Central memory CD8-positive, alpha-beta T cell (primary cell): ENCODE measurements around the gene CLEC16A.
A peak's percentile ranks its signal among the peaks of the same experiment; 100 is the strongest.
"Not testable (repeated sequence)": the region's sequence is repeated elsewhere in the genome, so short reads cannot be mapped to it uniquely, and the experiment has no call there.

Source experiments
- ATAC-seq: fragments of 150-1000 bp; cut with Tn5 transposase; replicated peaks from 2 replicates; pipeline ENCODE4 v1.10.0; 2022; ENCODE audit warnings: mild to moderate bottlenecking, moderate FRiP score, moderate number of reproducible peaks; ENCODE audit not compliant: poor library complexity, severe bottlenecking; ENCODE audit errors: extremely low read depth
- DNase-seq, 2 donors: peaks; one replicate each; pipeline ENCODE4 v3.0.0; 2021; ENCODE audit warnings: low spot score in 2 of 2
- H3K27ac Mint-ChIP-seq: one replicate; pipeline ENCODE4 v1.8.0; 2022; ENCODE audit warnings: low read depth, mild to moderate bottlenecking, moderate library complexity, mixed read lengths
- H3K27me3 Mint-ChIP-seq: one replicate; pipeline ENCODE4 v1.8.0; 2022; ENCODE audit warnings: mixed read lengths
- H3K36me3 Mint-ChIP-seq: one replicate; pipeline ENCODE4 v1.8.0; 2022; ENCODE audit warnings: mild to moderate bottlenecking, moderate library complexity, mixed read lengths; ENCODE audit not compliant: insufficient read depth
- H3K4me1 Mint-ChIP-seq: one replicate; pipeline ENCODE4 v1.8.0; 2022; ENCODE audit warnings: mixed read lengths
- H3K4me3 Mint-ChIP-seq: one replicate; pipeline ENCODE4 v1.8.0; 2022; ENCODE audit warnings: mild to moderate bottlenecking, moderate library complexity, mixed read lengths
- H3K9me3 Mint-ChIP-seq: one replicate; pipeline ENCODE4 v1.8.0; 2022; ENCODE audit warnings: mixed read lengths

Gene CLEC16A

DNA sequence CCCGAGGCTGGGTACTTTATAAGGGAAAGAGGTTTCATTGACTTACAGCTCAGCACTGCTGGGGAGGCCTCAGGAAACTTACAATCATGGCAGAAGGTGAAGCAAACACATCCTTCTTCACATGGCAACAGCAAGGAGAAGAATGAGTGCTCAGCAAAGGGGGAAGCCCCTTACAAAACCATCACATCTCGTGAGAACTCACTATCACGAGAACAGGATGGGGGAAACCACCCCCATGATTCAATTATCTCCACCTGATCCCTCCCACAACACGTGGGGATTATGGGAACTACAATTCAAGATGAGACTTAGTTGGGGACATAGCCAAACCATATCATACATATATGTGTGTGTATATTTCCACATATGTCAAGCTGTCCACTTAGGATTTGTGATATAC, 22.2 kb downstream of the CLEC16A start:
- not testable (repeated sequence) for DNase-seq, H3K4me3 Mint-ChIP-seq

DNA sequence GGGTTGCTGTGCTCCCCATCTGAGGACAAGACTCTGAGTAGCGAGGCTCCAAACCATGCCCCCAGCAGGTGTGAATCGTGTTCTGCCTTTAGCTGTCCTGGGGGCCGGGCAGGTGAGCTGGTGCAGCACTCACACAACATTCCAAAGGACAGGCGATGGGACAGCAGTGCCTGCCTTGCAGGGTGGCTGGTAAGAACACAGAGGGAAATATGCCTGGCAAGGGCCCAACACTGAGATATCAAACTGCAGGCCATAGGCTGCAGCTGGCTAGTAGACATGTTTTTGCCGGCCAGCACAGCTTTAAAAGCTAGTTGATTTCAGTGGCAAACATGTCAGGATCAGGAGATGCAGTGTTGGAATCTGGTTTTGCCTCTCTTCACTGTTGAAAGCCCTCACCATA, 23.6 kb downstream of the CLEC16A start:
- Mint-ChIP-seq H3K4me3 (no peak overlapping the region), H3K27ac (no peak overlapping the region), H3K27me3 (no peaks in the 10 kb centered on the region), H3K9me3 (no peaks in the 10 kb centered on the region), H3K36me3 (peaks cover 16% of the 10 kb centered on the region), H3K4me1 (peaks cover 23% of the 10 kb centered on the region)
- ATAC-seq = no peak
- DNase-seq = no peak

More for the DNA sequence above, 22.2 kb downstream of the CLEC16A start:
- not testable (repeated sequence) for H3K9me3 Mint-ChIP-seq, H3K27me3 Mint-ChIP-seq, H3K27ac Mint-ChIP-seq, ATAC-seq
- Mint-ChIP-seq H3K36me3 (peaks cover 21% of the 10 kb centered on the region), H3K4me1 (peaks cover 23% of the 10 kb centered on the region)

DNA sequence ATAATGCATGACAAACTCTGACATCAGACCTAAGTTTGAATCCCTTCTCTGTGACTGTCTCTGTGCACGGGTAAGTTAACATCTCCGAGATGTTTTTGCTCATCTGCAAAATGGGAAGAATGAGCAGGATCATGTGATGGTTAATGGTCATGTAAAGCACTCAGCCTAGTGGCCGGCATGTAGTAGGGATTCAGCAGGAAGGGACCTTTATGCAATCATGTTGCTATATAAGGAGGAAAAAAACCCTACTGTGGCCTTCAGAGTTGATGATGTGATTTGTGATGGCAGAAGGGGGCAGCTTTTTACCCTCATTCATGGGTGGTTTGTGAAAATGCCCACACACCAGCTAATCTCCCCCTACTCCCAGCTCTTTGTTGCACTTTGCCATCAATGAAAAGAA, 24.1 kb downstream of the CLEC16A start:
- no peaks in the 10 kb centered on the region for H3K27me3 Mint-ChIP-seq
- ATAC-seq = no peak
- H3K27ac Mint-ChIP-seq = no peak overlapping the region
- H3K4me1 Mint-ChIP-seq = peaks cover 23% of the 10 kb centered on the region
- H3K36me3 Mint-ChIP-seq = peaks cover 16% of the 10 kb centered on the region
- no peak for DNase-seq
- H3K4me3 Mint-ChIP-seq = no peak overlapping the region
- H3K9me3 Mint-ChIP-seq = no peaks in the 10 kb centered on the region

DNA sequence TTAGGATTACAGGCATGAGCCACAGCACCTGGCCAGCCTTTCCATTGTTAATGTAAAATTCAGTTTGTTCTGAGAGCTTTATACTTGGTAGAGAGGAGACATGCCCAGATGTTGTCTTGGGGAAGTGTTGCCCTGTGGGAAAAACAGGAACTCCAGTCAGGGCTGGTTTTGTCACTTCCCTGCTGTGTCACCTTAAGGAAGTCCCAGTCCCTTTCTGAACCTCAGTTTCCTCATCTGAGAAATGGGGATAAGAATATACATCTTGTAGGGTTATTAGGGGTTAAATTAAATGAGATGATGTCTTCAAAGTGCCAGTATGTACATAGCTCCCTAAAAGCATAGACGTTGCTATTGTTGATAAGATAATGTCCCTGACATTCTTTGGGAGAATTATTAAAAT, 25.3 kb downstream of the CLEC16A start:
- ATAC-seq (no peak), DNase-seq (no peak)
- no peaks in the 10 kb centered on the region for H3K27me3 Mint-ChIP-seq
- H3K9me3 Mint-ChIP-seq = no peaks in the 10 kb centered on the region
- H3K27ac Mint-ChIP-seq = no peak overlapping the region
- H3K4me3 Mint-ChIP-seq = no peak overlapping the region
- H3K4me1 Mint-ChIP-seq = peaks cover 15% of the 10 kb centered on the region
- H3K36me3 Mint-ChIP-seq = peaks cover 10% of the 10 kb centered on the region

DNA sequence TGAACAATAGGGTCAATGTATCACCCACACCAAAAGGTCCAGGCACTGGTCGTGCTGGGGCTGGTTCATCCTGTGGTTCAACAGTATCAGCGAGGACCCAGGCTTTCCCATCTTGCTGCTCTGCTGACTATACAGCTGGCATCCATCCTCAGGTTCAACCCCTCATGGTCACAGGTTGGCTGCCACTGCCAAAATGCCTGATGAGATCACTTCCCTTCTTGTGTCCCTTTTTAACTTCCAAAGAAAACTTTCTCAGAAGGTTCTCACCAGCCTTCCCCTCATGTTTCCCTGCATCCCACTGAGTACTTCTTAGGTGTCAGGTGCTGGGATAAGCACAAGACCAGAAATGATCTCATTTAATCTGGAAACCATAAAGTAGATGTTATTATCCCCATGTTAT, 25.7 kb downstream of the CLEC16A start:
- Mint-ChIP-seq H3K36me3 (peaks cover 13% of the 10 kb centered on the region), H3K27me3 (no peaks in the 10 kb centered on the region), H3K27ac (no peak overlapping the region), H3K9me3 (no peaks in the 10 kb centered on the region), H3K4me3 (no peak overlapping the region), H3K4me1 (peaks cover 11% of the 10 kb centered on the region)
- no peak for ATAC-seq
- DNase-seq = no peak

DNA sequence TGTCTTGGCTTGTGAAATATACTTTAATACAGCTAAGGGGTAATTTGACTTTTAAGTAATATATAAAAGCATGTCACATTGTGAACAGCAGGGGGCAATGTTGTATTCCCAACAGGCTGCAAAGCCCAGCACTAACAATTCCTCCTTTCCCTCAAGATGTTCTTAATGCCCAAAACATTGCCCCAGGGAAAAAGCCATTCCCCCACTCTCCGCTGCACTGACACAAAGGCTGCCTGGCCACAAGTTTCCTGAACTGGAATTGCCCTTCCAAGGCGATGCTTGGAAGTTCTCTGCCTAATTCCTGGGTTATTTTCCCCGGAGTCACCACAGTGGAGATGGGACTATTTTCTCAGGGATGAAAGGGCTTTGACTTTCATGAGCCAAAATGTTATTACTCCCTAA, 27.2 kb downstream of the CLEC16A start:
- ATAC-seq = no peak
- no peak overlapping the region for H3K27ac Mint-ChIP-seq

DNA sequence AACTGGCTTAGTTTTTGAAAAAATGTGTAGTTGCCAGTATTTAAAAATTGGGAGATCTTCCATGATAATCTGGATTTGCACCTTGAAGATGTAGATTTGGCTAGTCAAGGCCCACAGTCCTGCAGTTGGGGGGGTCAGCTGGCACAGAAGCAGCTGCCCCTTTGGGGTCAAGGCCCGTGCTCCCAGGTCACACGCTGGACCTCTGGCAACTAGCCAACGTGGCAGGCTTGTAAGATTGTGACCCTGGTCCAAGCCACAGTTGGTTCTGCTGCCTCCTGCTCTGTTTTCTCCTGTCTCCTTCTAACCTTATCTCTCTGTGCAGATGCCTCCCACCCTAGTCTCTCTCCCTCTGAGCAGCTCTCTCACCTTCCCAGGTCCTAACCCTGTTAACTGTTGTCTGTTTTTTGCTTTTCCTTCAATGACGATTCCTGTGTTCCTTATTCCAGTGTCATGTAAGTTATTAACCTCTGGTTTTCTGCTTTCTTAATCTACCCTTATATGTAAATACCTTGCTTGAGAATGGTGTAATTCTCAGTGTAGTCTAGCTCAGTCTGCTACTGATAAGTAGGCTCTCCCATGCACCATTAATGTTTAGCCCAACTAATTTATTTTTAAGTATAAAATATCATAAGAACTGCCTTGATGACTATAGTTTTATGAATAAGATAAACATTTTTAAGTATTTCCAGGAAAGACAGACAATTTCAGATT, 27.9 kb downstream of the CLEC16A start:
- no peak overlapping the region for H3K4me3 Mint-ChIP-seq
- no peaks in the 10 kb centered on the region for H3K4me1 Mint-ChIP-seq
- H3K27ac Mint-ChIP-seq = no peak overlapping the region
- H3K36me3 Mint-ChIP-seq = peaks cover 14% of the 10 kb centered on the region
- no peaks in the 10 kb centered on the region for H3K9me3 Mint-ChIP-seq
- H3K27me3 Mint-ChIP-seq = no peaks in the 10 kb centered on the region
- ATAC-seq (no peak), DNase-seq (no peak)

More for the DNA sequence above, 27.2 kb downstream of the CLEC16A start:
- Mint-ChIP-seq H3K36me3 (peaks cover 13% of the 10 kb centered on the region), H3K4me1 (no peaks in the 10 kb centered on the region), H3K27me3 (no peaks in the 10 kb centered on the region), H3K4me3 (no peak overlapping the region), H3K9me3 (no peaks in the 10 kb centered on the region)
- no peak for DNase-seq

DNA sequence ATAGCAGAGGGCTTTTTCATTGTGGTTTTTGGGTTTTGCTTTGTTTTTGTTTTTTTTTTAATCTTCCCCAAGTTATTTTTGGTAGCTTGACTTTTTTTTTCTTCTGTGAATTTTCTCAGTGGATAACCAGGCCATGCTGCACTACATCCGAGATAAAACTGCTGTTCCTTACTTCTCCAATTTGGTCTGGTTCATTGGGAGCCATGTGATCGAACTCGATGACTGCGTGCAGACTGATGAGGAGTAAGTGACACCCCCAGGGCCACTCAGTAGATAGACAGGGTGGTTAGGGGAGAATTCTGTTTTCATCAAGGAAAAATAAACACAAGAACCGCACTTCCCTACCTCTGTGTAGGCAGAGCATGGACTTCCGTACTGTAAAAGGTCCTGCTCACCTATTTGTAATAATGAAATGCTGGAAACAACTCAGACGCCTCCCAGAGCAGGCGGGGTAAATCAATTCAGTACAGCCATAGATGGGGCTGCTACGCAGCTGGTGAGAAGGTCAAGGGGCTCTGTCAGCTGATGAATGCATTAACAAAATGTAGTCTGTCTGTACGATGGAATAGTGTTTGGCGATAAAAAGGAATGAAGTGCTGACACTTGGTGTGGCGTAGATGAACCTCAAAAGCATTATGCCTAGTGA, 28.6 kb downstream of the CLEC16A start:
- Mint-ChIP-seq H3K27me3 (no peaks in the 10 kb centered on the region), H3K4me3 (no peak overlapping the region), H3K4me1 (no peaks in the 10 kb centered on the region), H3K9me3 (no peaks in the 10 kb centered on the region), H3K36me3 (peaks cover 16% of the 10 kb centered on the region), H3K27ac (no peak overlapping the region)
- ATAC-seq (no peak), DNase-seq (no peak)

DNA sequence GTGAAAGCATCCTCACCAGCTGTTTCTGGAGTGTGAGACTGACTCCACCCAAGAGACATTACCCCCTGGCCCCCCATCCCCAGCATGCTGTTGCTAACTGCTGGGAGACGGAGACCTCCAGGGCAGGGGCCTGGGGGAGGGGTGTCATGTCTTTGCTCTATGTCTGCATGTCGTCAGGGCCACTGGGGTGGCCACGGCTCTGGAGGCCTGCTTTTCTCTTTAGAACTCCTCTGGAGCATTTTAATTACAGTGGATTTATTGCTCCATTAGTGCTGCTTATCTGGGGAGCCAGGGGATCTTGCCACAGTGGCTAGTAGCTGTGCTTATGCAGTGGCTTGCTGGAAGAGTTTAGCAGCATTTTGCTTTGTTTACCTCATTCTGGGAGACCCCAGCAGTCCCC, 32.3 kb downstream of the CLEC16A start:
- ATAC-seq (no peak), DNase-seq (no peak)
- no peak overlapping the region for H3K4me3 Mint-ChIP-seq
- no peaks in the 10 kb centered on the region for H3K9me3 Mint-ChIP-seq
- H3K27me3 Mint-ChIP-seq = no peaks in the 10 kb centered on the region
- H3K4me1 Mint-ChIP-seq = no peaks in the 10 kb centered on the region
- H3K27ac Mint-ChIP-seq = no peak overlapping the region
- peaks cover 14% of the 10 kb centered on the region for H3K36me3 Mint-ChIP-seq

DNA sequence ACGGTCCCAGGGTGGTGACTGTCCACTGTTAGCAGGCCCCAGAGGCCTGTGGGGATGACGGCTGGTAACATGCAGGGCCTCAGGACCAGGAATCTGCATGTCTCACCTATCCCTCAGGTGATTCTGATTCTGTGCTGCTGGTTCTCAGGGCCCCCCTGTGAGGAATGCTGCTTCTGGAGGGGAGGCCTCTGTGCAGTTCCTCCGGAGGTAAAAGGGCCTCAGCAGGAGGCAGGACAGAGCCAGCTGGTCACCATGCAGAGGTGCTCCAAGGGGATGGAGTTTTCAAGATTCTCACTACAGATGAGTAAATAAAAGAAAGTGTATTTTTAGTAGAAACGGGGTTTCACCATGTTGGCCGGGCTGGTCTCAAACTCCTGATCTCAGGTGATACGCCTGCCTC, 33.8 kb downstream of the CLEC16A start:
- Mint-ChIP-seq H3K4me3 (no peak overlapping the region), H3K27ac (peak overlapping the region; percentile 22), H3K9me3 (no peaks in the 10 kb centered on the region), H3K36me3 (peaks cover 13% of the 10 kb centered on the region), H3K4me1 (no peaks in the 10 kb centered on the region), H3K27me3 (no peaks in the 10 kb centered on the region)
- no peak for DNase-seq
- ATAC-seq = no peak

DNA sequence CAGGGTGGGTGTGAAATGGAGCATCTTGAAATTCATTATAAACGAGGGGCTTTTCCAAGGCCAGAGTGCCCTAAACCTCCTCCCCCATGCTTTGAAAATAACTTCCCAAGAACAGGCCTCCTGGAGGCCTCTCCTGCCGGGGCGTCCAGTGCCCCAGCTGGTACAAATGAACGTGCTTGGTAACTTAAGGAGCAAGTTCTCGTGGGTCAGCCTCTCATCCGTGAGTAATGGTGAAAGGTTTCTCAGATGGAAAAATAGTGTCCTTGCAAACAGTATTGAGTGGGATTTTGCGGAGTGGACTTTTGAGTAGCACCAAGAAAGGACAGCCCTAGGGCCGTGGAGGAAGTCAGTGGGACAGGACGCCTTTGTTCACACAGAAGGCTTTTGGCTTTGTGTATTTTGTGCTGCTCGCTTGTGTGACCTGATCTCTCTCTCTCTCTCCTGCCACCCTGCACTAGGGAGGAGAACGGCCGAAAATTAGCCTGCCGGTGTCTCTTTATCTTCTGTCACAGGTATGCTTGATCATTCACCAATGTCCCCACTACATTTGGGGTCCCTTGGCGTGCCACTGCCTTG, 34.6 kb downstream of the CLEC16A start:
- Mint-ChIP-seq H3K9me3 (no peaks in the 10 kb centered on the region), H3K27me3 (no peaks in the 10 kb centered on the region), H3K36me3 (peaks cover 13% of the 10 kb centered on the region), H3K4me3 (no peak overlapping the region), H3K4me1 (no peaks in the 10 kb centered on the region), H3K27ac (peak overlapping the region; percentile 22)
- DNase-seq (no peak), ATAC-seq (no peak)

DNA sequence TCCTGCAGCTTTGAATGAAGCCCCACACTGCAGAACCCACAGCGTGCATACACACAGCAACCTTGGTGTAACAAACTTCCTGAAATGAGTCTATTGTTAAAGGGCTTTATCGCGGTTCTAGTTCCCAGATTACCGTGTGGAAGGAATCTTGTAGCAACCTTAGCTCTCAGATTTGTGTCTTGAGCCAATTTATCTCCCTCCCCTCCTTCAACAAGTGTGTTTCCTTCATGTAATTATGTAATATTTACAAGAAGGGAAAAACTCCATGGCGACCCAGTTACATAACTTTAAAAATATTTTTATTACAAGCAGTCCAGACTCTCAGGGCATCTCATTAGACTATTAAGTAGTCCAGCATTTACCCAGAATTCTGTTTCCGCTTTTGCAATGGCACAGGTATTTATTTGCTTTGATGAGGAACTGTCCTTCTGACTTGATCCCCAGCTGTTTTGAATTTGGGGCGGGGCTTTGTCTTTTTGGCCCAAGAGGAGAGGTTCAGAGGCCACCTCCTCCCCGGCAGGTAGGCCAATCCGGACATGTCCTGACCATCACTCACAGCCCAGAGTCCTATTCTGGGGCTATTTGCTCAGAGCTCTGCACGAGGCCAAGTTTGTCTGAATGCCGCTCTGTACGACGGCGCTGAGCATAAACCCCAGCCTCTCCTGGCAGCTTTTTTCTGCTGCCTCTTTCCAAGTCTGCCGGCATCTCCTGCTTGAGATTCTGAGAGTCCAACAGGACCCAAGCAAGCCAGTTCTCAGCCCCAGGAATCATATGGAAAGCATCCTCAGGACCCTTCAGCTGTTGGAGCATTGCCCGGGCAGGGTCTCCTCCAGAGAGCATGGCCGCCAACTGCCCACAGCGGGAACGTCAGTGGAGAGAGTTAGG, 35.6 kb downstream of the CLEC16A start:
- DNase-seq (no peak), ATAC-seq (no peak)
- Mint-ChIP-seq H3K4me3 (no peak overlapping the region), H3K27ac (no peak overlapping the region), H3K36me3 (peaks cover 13% of the 10 kb centered on the region), H3K4me1 (no peaks in the 10 kb centered on the region), H3K27me3 (no peaks in the 10 kb centered on the region), H3K9me3 (no peaks in the 10 kb centered on the region)
